Stimulated activated CD8-positive, alpha-beta memory T cell treated with anti-CD3 and anti-CD28 coated beads, Interleukin-12 subunit alpha, Interleukin-12 subunit beta, amount 100 ng/mL, for 1 hour (primary cell): ENCODE data around the gene FCGR3A.
"Not testable (repeated sequence)": the region's sequence is repeated elsewhere in the genome, so short reads cannot be mapped to it uniquely, and the experiment has no call there.

Experiments used
- DNase-seq: peaks from one replicate; pipeline ENCODE4 v3.0.0-alpha.2; 2020; ENCODE audit warnings: low read depth

The FCGR3A gene

GRCh38 chr1:161556143-161556542 lies 6.5 kb upstream of the FCGR3A start:
- DNase-seq, result not testable (repeated sequence)

- DNase-seq, result not testable (repeated sequence)
These were observed 5.3 kb upstream of the FCGR3A start for GRCh38 chr1:161554815-161555417.

- DNase-seq, result not testable (repeated sequence)
These were observed 4.7 kb upstream of the FCGR3A start for GRCh38 chr1:161554340-161554739.

DNA sequence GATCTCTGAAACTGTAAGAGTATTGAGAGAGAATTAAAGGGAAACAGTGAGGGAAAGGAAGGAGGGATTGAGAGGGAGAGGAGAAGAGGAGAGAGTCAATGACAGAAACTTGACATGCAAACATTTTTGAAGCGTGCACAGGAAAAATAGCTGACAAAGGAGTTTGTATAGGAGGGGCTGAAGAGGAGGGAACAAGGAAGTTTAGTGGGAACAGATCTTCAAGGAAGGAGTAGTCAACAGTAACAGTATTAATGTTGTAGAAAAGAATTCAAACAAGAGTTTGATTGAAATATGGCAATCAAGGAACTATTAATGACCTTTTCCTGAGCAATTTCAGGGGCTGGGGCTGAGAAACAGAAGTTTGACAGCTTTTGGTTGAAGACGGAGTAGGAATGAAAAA lies 4.0 kb upstream of the FCGR3A start:
- not testable (repeated sequence) for DNase-seq

DNA sequence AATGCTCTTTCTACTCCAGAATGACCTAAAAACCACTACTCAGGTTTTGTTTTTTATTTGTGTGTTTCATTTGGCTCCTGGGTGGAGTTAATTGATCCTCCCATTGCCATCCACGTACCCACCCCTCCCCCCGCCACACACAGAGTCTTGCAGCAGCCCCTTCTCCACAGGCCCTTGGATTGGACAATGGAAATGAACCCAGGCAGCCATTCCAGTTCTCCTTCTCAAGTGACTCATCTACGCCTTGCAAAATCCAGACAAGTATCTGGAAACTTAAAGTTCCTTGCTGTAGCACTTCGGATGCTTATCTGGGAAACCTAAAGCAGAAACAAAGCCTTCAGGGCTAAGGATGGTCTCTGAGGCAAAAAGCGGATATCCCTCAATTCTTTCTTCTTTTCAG lies 1.3 kb upstream of the FCGR3A start:
- DNase-seq, result not testable (repeated sequence)

DNA sequence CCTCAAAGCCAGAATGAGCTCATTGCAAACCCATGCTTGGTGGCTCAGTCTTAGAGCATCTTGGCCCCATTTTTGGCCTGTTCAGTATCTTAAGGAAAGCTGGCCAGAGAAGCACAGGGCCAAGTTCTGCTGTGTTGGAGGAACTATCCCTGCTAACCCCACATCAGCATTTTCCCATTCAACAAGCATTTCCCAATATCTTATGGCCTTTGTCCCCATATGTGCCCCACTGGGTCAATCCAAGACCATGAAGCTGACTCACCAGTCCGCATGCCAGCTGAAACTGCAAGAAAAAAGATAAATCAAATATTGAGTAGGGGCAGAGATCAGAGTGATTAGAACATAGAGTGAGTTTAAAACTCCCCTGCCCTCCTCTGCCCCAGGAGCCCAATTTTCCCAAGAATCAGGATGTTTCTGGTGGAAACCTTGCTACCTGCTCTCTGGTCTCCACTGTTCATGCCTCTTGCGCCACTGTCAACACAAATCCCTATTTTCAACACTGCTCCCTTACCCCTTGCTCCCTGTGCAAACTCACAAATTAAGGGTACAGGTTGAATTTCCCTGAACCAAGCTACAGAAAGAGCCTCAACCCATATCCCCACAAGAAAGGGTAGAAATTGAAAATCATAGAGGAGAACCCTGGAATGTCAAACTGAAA lies 740 bp downstream of the FCGR3A start:
- not testable (repeated sequence) for DNase-seq

GRCh38 chr1:161547995-161548741 lies 1.4 kb downstream of the FCGR3A start:
- DNase-seq, result not testable (repeated sequence)

DNA sequence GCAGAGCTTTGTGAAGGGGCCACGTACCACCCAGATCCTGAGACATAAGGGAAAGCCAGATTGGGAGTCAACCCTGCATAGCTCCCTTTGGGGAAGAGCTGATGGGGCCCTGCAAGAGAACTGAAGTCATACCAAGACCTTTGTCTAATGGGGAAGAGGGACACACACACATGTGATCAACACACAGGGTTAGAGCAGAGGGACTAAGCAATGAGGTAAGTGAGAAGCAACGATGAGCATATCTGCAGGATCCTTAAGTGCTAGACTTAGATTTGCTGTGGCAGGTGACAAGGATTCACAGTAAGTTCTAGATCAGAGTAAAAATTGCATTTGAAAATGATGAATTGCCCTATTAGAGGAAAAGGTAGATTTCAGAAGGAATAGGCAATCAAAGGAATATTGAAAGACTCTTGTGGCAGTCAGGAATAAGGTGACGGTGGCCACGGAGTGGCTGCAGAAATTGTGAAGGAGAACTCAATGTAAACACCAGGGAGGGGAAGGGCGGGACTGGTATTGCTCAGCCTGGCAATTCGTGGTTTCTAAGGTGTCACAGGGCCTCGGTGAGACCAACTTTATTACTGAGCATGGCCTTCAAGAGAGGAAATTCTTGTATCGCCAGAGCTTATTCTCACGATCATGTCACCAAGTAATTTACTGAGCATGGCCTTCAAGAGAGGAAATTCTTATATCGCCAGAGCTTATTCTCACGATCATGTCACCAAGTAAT lies 4.5 kb downstream of the FCGR3A start:
- not testable (repeated sequence) for DNase-seq

DNA sequence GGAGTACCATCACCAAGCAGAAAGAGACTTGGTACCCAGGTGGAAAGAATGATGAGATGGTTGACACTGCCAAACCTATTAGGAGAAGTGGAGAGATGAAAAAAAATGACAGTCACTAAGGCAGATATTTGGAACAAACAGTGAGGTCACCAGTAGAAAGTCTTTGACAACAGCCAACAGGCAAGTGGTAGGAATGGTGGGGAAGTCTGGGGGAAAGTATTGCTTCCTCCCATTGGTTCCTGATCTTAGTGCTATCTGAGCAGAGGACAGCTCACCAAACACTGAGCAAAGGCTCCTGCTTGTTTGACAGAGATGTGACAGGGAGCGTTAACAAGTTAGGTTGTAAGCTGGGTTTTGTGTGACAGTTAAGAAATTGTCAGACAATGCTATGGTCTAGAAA lies 6.5 kb downstream of the FCGR3A start:
- not testable (repeated sequence) for DNase-seq

GRCh38 chr1:161542091-161542559 lies 7.5 kb downstream of the FCGR3A start:
- DNase-seq, result peak; percentile 35

- not testable (repeated sequence) for DNase-seq
These were observed 9.1 kb downstream of the FCGR3A start for GRCh38 chr1:161540570-161540960.

GRCh38 chr1:161539731-161540569 lies 9.7 kb downstream of the FCGR3A start:
- peak; percentile 94 for DNase-seq

- not testable (repeated sequence) for DNase-seq
These were observed 10.6 kb downstream of the FCGR3A start for GRCh38 chr1:161538925-161539479.

- DNase-seq, result not testable (repeated sequence)
These were observed 12.4 kb downstream of the FCGR3A start for GRCh38 chr1:161537068-161537669.

DNA sequence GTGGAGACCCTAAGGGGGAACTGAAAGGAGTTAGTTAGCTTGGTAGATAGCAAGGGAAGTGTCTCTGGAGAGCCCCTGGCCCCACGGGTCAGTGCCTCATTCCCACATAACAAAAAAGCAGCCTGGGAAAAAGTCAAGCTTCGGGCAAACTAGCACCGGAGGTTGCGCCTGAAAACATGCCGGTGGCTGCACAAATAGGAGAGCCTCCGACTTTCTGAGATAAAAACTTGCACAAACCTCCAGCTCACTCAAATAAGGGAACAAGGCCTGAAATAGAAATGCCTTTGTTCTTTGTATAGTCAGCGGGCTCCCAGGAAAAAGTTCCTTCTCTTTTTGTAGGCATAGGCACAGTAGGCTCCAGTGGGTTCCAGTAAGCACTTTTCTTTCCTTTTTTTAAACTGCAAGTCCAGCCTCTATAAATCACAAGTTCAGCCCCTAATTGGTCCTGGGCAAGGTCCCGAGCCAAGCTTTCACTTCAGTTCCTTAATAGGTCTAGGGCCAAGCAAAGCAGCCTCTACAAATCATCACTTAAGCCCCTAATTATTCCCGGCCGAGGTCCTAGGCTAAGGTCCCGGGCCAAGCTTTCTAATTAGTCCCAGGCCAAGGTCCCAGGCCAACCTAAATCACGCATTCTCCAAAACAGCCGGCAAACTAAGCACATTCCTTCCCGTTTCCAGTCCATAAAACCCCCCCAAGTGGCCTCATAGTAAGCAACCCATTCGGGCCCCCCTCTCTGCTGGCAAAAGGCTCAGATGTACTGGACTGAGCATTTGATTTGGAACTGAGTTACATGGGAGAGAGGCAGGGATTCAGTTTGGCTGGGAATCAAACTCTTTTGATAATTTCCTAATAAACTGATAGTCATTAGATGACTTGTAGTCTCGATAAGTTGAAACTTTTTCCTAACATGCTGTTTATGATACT lies 16.7 kb downstream of the FCGR3A start:
- DNase-seq, result not testable (repeated sequence)

DNA sequence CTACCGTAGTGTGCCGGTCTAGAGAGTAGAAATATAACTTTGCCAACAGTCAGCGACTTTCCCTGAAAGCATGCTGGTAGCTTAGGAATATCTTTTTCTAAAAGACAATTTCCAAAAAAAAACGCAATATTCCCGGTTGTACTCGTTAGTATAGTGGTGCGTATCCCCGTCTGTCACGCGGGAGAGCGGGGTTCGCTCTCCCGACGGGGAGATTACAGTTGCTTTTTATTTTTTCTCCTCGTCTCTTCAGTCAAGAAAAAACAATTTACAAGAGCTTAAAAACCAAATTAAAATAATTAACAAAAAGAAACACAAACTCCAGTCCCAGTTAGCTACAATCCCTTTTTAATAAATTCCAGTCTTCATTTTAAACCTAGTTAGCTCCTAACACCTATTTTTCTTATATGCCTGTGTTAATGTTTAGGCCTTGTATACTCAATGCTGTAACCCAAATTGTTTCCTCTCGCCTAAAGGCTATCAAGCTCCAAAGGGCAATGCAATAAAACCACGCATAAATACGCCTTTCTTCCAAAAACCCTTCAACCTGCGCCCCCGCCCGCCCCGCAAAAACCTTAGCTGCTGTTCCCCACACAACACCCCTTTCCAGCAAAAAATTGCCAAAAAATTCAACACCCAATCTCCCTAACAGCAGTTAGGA lies 17.5 kb downstream of the FCGR3A start:
- DNase-seq, result no peak

- peak; percentile 90 for DNase-seq
These were observed 18.7 kb downstream of the FCGR3A start for GRCh38 chr1:161530671-161531641.

DNA sequence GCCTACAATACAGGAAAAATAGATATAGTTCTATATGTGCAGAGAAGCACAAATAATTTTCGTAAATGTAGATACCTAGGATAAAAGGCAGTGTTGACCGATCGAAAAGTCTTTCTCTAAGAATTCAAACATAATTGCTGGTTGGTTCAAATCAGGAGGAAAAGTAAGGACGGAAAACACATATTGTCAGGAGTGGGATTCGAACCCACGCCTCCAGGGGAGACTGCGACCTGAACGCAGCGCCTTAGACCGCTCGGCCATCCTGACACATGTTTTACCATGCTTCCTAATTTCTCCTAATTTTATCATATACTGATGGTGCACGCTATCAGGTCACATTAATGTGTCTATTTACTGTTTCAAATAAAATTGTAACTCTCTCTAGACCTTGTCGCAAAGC lies 19.5 kb downstream of the FCGR3A start:
- peak; percentile 57 for DNase-seq
